ENCODE results near the gene LPIN2.

LPIN2 gene

DNA sequence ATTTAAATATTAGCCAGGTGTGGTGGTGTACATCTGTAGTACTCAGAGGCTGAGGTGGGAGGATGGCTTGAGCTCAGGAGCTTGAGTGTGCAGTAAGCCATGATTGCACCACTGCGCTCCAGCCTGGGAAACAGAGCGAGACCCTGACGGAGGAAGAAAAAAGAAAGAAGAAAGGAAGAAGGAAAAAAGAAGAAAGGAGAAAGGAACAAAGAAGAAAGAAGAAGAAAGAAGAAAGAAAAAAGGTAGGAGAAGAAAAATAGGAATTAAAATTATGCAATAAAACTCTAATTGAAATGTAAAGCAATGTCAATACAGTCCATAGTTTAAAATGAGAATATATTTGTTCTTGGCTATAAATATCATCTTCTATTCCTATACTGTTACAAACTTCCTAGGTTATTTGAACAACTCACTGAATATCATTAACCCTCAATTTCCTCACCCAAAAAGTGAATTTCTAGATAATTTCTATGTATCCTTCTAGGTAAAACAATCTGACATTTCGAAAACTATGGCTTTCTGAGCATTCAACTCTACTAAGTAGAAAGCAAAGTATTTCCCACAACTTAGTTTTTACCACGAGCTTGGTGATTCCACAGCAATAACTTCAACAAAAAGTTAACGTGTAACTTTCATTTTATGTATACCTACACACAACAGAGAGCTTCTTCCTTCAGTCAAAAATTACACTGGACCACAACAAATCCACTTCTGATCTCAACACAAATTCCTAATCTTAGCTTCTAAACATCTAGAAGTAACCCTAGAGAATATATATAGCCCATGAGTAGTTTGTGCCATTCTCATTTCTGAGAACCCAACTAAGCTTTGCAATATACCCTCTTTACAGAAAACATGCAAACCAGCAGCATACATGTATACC is 19.7 kb downstream of the LPIN2 start:
- no peaks in the 10 kb centered on the region for H3K9me3 ChIP-seq
- H3K4me3 ChIP-seq, result no peak overlapping the region
- peaks cover 6 to 70% (median 28%) of the 10 kb centered on the region in 4 donors for H3K4me1 ChIP-seq
- H3K27me3 ChIP-seq, result no peaks in the 10 kb centered on the region
- no peaks in the 10 kb centered on the region for H3K36me3 ChIP-seq
- DNase-seq, result no peak
- H3K27ac ChIP-seq, result peak overlapping the region; percentile 80 to 87
- intact Hi-C loops (cut with DNase I; ENCODE audit: low total_unique reads), result loop anchor here (10.0 kb wide), 1 partner anchor 58 kb away; no protein-coding TSS in a partner anchor
- TF ChIP-seq, protein P1, sequence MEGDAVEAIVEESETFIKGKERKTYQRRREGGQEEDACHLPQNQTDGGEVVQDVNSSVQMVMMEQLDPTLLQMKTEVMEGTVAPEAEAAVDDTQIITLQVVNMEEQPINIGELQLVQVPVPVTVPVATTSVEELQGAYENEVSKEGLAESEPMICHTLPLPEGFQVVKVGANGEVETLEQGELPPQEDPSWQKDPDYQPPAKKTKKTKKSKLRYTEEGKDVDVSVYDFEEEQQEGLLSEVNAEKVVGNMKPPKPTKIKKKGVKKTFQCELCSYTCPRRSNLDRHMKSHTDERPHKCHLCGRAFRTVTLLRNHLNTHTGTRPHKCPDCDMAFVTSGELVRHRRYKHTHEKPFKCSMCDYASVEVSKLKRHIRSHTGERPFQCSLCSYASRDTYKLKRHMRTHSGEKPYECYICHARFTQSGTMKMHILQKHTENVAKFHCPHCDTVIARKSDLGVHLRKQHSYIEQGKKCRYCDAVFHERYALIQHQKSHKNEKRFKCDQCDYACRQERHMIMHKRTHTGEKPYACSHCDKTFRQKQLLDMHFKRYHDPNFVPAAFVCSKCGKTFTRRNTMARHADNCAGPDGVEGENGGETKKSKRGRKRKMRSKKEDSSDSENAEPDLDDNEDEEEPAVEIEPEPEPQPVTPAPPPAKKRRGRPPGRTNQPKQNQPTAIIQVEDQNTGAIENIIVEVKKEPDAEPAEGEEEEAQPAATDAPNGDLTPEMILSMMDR (IDR thresholded peaks at IDR 0.05), result no peak

DNA sequence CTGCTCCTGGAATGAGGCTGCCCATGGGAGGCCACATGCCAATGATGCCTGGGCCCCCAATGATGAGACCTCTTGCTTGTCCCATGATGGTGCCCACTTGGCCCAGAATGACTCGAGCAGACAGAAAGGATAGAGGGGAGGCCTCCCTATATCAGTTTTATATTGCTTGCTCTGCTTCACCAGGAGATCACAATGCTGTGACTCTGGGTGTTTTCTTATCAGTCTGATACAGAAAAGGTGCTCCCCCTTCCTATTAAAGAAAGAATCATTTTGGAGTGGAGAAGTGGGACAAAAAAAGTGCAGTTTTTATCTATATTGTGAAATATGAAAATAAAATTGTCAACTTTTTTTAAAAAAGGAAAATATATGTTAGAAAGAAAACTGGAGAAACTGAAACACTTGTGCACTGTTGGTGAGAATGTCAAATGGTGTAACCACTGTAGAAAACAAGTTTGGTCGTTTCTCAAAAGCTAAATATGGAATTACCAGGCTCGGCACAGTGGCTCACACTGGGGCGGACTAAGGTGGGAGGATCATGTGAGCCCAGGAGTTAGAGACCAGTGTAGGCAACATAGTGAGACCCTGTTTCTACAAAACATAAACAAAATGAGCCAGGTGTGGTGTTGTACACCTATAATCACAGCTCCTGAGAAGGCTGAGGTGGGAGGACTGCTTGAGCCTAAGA is 21.8 kb downstream of the LPIN2 start:
- intact Hi-C loops (cut with DNase I; ENCODE audit: low total_unique reads), result loop anchor here (10.0 kb wide), 1 partner anchor 56 kb away; no protein-coding TSS in a partner anchor
- peak overlapping the region in 1 of 2 donors; percentile 10 for H3K27ac ChIP-seq
- H3K4me1 ChIP-seq, result peaks cover 0 to 69% (median 20%) of the 10 kb centered on the region in 4 donors
- no peaks in the 10 kb centered on the region for H3K36me3 ChIP-seq
- TF ChIP-seq, protein P1 (IDR thresholded peaks at IDR 0.05), result no peak
- no peaks in the 10 kb centered on the region for H3K9me3 ChIP-seq
- DNase-seq, result no peak
- no peaks in the 10 kb centered on the region for H3K27me3 ChIP-seq
- no peak overlapping the region for H3K4me3 ChIP-seq

DNA sequence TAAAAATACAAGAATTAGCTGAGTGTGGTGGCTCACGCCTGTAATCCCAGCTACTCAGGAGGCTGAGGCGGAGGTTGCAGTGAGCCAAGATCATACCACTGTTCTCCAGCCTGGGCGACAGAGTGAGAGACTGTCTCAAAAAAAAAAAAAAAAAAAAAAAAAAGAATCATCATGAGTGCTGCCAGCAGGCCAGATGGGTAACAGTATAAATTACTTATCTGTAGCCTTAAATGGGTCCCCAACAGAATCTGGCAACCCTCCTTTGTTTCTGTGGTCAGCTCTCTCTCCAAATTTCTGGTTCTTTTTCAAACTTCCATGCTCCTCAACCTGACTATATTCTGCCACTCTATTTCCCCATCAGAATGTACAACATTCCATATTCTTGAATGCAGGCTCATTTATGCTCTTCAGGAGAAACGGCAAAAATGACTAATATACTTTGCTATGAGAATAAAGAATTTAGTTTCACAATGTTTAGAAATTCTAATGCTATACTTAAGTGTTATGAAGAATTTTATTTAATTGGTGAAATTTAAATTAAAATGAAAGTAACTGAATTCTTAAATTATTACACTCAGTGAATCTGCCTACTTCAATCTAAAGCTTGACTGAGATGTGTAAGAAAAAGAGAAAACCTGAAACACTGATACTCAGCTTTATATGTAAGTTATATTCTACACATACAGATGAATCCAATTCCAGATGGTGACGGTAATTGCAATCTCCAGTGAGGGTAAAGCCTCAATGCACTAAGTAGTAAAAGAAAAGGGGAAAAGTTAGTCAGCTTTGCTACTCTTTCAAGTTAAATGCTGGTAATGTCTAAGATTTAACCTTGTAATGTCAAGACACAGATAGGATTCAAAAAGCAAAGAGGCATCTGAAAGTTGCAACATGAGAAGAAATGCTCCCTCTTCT is 24.8 kb downstream of the LPIN2 start:
- Histone ChIP-seq H3K4me3 (no peak overlapping the region), H3K9me3 (no peaks in the 10 kb centered on the region), H3K4me1 (peaks cover 0 to 69% (median 23%) of the 10 kb centered on the region in 4 donors), H3K36me3 (no peaks in the 10 kb centered on the region), H3K27me3 (no peaks in the 10 kb centered on the region), H3K27ac (peak overlapping the region in 1 of 2 donors; percentile 2)
- intact Hi-C loops (cut with DNase I; ENCODE audit: low total_unique reads), result no loop called here
- no peak for DNase-seq
- TF ChIP-seq, protein P1 (IDR thresholded peaks at IDR 0.05), result no peak

DNA sequence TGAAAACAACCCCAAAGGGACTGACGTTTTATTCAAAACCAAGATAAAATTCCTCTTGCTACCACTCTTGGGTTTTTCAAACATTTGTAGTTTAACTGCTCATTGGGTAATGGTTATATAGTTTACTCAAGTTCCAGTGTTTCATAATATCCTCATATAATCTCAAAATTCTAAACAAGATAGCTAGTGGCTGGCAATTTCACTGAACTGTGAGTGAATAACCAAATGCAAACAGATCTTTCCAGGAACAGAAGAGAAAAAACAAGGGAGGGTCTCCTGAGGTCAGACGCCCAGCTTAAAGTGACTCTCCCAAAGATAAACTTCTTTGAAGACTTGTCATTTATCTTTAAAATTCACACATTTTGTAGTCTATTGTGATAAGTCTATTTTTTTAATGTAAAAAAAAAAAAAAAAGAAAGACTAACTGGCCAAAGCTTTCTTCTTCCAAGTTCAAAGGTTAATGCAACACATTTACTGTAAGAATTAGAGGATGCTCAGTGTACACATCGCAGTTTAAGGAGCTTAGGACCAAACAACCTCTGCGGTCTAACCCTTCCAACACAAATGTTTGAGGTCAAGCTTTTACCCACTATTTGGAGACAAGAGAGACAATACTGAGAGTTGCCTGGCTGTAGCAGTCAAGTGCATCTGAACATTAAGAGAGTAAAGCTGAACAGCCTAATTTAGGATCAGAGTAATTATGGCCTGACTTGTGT is 26.6 kb downstream of the LPIN2 start:
- peak overlapping the region in 1 of 2 donors; percentile 28 for H3K27ac ChIP-seq
- TF ChIP-seq, protein P1 (IDR thresholded peaks at IDR 0.05), result no peak
- H3K9me3 ChIP-seq, result no peaks in the 10 kb centered on the region
- no peak overlapping the region for H3K4me3 ChIP-seq
- no peaks in the 10 kb centered on the region for H3K27me3 ChIP-seq
- no peaks in the 10 kb centered on the region for H3K36me3 ChIP-seq
- peaks cover 0 to 79% (median 38%) of the 10 kb centered on the region in 4 donors for H3K4me1 ChIP-seq
- no peak for DNase-seq
- intact Hi-C loops (cut with DNase I; ENCODE audit: low total_unique reads), result no loop called here

Data from tibial artery (tissue), 4 donors.